ENCODE results near the gene SMURF2. TPM values are rescaled to one million over a fixed set of nuclear protein-coding genes. Genes with fewer than 3 reads are reported as not detected.

Gene SMURF2
- total RNA-seq, 1 experiment from 2014 or later = 76.6 TPM

DNA sequence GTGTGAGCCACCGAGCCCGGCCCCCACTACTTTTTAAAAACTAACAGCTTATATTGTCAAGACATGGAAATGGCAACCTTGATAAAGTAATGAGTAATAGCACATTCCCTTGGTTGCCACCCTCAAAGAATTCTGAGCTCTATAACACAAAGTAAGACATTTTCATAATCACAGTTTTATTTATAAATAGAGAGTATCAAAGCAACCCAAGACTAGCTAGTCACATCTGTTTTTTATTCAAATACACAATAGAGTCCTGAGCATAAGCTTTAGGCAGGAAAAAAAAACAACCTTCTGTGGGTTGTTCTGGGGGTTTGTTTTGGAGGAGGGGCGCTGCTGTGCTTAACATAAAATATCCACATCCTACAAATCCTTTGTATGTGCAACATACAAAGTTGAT, 86.7 kb downstream of the SMURF2 start:
- CTCF ChIA-PET = interaction anchor here (0.7 kb wide), 1 partner anchor 28 kb away, joined by 4 read pairs; no protein-coding TSS in a partner anchor
- no peak overlapping the region for H3K27ac ChIP-seq (ENCODE audit: low read length)
- 0 out of 2 replicates have a peak, but pooled peaks cover 3% of the 10 kb centered on the region for H4K20me1 ChIP-seq (ENCODE audit: low read length)
- H3K9me3 ChIP-seq (ENCODE audit: low read length) = no peaks in the 10 kb centered on the region
- no peak for DNase-seq
- TF ChIP-seq EZH2phosphoT487 (IDR thresholded peaks at IDR 0.05; ENCODE audit: borderline replicate concordance, low read length) (no peak), EZH2 (IDR thresholded peaks at IDR 0.05; ENCODE audit: low read length, unreplicated experiment) (no peak)
- TF ChIP-seq, protein P1, sequence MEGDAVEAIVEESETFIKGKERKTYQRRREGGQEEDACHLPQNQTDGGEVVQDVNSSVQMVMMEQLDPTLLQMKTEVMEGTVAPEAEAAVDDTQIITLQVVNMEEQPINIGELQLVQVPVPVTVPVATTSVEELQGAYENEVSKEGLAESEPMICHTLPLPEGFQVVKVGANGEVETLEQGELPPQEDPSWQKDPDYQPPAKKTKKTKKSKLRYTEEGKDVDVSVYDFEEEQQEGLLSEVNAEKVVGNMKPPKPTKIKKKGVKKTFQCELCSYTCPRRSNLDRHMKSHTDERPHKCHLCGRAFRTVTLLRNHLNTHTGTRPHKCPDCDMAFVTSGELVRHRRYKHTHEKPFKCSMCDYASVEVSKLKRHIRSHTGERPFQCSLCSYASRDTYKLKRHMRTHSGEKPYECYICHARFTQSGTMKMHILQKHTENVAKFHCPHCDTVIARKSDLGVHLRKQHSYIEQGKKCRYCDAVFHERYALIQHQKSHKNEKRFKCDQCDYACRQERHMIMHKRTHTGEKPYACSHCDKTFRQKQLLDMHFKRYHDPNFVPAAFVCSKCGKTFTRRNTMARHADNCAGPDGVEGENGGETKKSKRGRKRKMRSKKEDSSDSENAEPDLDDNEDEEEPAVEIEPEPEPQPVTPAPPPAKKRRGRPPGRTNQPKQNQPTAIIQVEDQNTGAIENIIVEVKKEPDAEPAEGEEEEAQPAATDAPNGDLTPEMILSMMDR (conservative IDR thresholded peaks at IDR 0.05; ENCODE audit: low read depth, low read length) = no peak
- peaks cover 10% of the 10 kb centered on the region; the same call in 1 of the 2 replicates for H3K79me2 ChIP-seq (ENCODE audit: low read length)
- no peak overlapping the region for H3K9ac ChIP-seq (ENCODE audit: low read length)
- intact Hi-C loops (cut with micrococcal nuclease) = no loop called here
- no peaks in the 10 kb centered on the region for H3K9me2 ChIP-seq (replicated peaks; ENCODE audit: low read length)
- peaks cover 17% of the 10 kb centered on the region for H3F3A ChIP-seq (ENCODE audit: low read length, unreplicated experiment)
- H3K36me3 ChIP-seq (ENCODE audit: low read depth, low read length) = peaks cover 56% of the 10 kb centered on the region
- H3K4me3 ChIP-seq (ENCODE audit: low read length) = no peak overlapping the region
- no peaks in the 10 kb centered on the region for H3K27me3 ChIP-seq (ENCODE audit: low read length)
- ATAC-seq = no peak
- H3K4me2 ChIP-seq (ENCODE audit: low read length) = no peak overlapping the region
- no TSS peak for BruUV-seq (replicated peaks)
- H3K4me1 ChIP-seq (ENCODE audit: insufficient read depth, low read length) = peaks cover 21% of the 10 kb centered on the region
- POLR2A ChIA-PET (ENCODE audit: unreplicated experiment) = no interaction called here
- H2AFZ ChIP-seq (ENCODE audit: low read length) = no peak overlapping the region

DNA sequence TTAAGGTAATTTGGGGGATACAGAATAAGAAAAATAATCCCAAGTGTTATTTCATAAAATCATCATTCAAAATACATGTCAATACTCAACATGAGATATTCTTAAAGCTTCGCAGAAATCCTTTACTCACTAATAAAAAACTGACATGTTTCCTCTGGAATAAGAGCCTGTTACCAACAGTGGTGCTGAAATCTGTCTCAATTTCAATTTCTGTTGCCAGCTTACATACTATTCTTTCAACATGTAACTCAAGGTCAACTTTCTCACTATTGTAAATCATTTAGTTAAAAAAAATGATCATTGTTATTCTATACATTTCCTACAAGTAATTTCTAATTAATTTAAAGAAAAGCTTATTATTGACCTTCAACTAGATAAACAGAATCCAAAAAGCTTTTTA, 87.5 kb downstream of the SMURF2 start:
- Histone ChIP-seq H3K4me2 (ENCODE audit: low read length) (no peak overlapping the region), H3K79me2 (ENCODE audit: low read length) (peaks cover 10% of the 10 kb centered on the region; the same call in 1 of the 2 replicates), H3K9me2 (replicated peaks; ENCODE audit: low read length) (no peaks in the 10 kb centered on the region), H3F3A (ENCODE audit: low read length, unreplicated experiment) (peaks cover 14% of the 10 kb centered on the region), H3K27ac (ENCODE audit: low read length) (no peak overlapping the region), H3K4me1 (ENCODE audit: insufficient read depth, low read length) (peaks cover 21% of the 10 kb centered on the region), H3K9ac (ENCODE audit: low read length) (no peak overlapping the region), H3K27me3 (ENCODE audit: low read length) (no peaks in the 10 kb centered on the region), H4K20me1 (ENCODE audit: low read length) (0 out of 2 replicates have a peak, but pooled peaks cover 3% of the 10 kb centered on the region), H2AFZ (ENCODE audit: low read length) (no peak overlapping the region), H3K4me3 (ENCODE audit: low read length) (no peak overlapping the region), H3K9me3 (ENCODE audit: low read length) (no peaks in the 10 kb centered on the region), H3K36me3 (ENCODE audit: low read depth, low read length) (peaks cover 58% of the 10 kb centered on the region)
- ChIA-PET CTCF (interaction anchor here (0.7 kb wide), 1 partner anchor 28 kb away, joined by 4 read pairs; no protein-coding TSS in a partner anchor), POLR2A (ENCODE audit: unreplicated experiment) (interaction anchor here (0.6 kb wide), 1 partner anchor 87 kb away, joined by 3 read pairs; no protein-coding TSS in a partner anchor)
- BruUV-seq (replicated peaks) = no TSS peak
- intact Hi-C loops (cut with micrococcal nuclease) = no loop called here
- TF ChIP-seq EZH2 (IDR thresholded peaks at IDR 0.05; ENCODE audit: low read length, unreplicated experiment) = no peak
- TF ChIP-seq, protein P1 (conservative IDR thresholded peaks at IDR 0.05; ENCODE audit: low read depth, low read length) = no peak
- no peak for TF ChIP-seq EZH2phosphoT487 (IDR thresholded peaks at IDR 0.05; ENCODE audit: borderline replicate concordance, low read length)
- DNase-seq = no peak
- no peak for ATAC-seq

DNA sequence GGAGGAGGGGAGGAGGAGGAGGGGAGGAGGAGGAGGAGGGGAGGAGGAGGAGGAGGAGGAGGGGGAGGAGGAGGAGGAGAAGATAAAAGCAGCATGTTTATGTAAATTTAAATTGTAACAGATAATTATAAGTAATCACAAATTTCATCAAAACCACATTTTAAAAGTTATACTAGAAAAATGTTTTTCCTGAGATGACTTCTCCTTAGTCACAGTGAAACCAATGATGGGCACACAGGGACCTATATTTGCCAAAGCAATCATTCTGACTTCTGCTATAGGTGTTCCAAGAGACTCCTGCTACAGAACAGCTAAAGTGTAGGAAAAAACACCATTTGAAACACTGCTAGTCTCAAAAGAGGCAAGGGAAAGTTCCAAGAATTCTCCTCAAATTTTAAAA, 88.9 kb downstream of the SMURF2 start:
- ATAC-seq = peak; percentile 47
- Histone ChIP-seq H3K79me2 (ENCODE audit: low read length) (peaks cover 6% of the 10 kb centered on the region; the same call in 1 of the 2 replicates), H3K4me1 (ENCODE audit: insufficient read depth, low read length) (peaks cover 21% of the 10 kb centered on the region), H3K4me2 (ENCODE audit: low read length) (peak overlapping the region; percentile 52), H3K36me3 (ENCODE audit: low read depth, low read length) (peaks cover 57% of the 10 kb centered on the region), H3K4me3 (ENCODE audit: low read length) (no peak overlapping the region), H3K27me3 (ENCODE audit: low read length) (no peaks in the 10 kb centered on the region), H2AFZ (ENCODE audit: low read length) (no peak overlapping the region), H3K9me3 (ENCODE audit: low read length) (no peaks in the 10 kb centered on the region), H3K9ac (ENCODE audit: low read length) (no peak overlapping the region), H3K9me2 (replicated peaks; ENCODE audit: low read length) (no peaks in the 10 kb centered on the region), H3F3A (ENCODE audit: low read length, unreplicated experiment) (peaks cover 9% of the 10 kb centered on the region), H3K27ac (ENCODE audit: low read length) (peak overlapping the region; percentile 56), H4K20me1 (ENCODE audit: low read length) (no peaks in the 10 kb centered on the region)
- TF ChIP-seq EZH2phosphoT487 (IDR thresholded peaks at IDR 0.05; ENCODE audit: borderline replicate concordance, low read length) (no peak), EZH2 (IDR thresholded peaks at IDR 0.05; ENCODE audit: low read length, unreplicated experiment) (no peak)
- TF ChIP-seq, protein P1 (conservative IDR thresholded peaks at IDR 0.05; ENCODE audit: low read depth, low read length) = no peak
- no TSS peak for BruUV-seq (replicated peaks)
- ChIA-PET CTCF (no interaction called here), POLR2A (ENCODE audit: unreplicated experiment) (no interaction called here)
- intact Hi-C loops (cut with micrococcal nuclease) = no loop called here
- DNase-seq = peak; percentile 43
